Endometrium (tissue), 2 donors: ENCODE measurements around the gene SYNGR2.

Source experiments
- FAIRE-seq: peaks from 2 replicates; lab custom pipeline; 2012; peaks lifted over from hg19 to GRCh38; lab: Jason Lieb, UNC
- donor health status: control.
- donor health status: control.

Gene SYNGR2

GRCh38 chr17:78168242-78168902 lies at the start of gene SYNGR2:
SYNGR2 (plus strand) TSS chr17:78168581; CDS start chr17:78168617, 36 bp downstream.
- no peak for FAIRE-seq

GRCh38 chr17:78118801-78119241 lies 49.6 kb upstream of the SYNGR2 start:
- FAIRE-seq, result no peak

- FAIRE-seq, result no peak
Measured at GRCh38 chr17:78120537-78120936, 47.8 kb upstream of the SYNGR2 start.

GRCh38 chr17:78120971-78121800 lies 47.2 kb upstream of the SYNGR2 start:
- no peak for FAIRE-seq

GRCh38 chr17:78121801-78122215 lies 46.6 kb upstream of the SYNGR2 start:
- FAIRE-seq, result no peak

- FAIRE-seq, result no peak
Measured at GRCh38 chr17:78122216-78122930, 46.0 kb upstream of the SYNGR2 start.

GRCh38 chr17:78122931-78123249 lies 45.5 kb upstream of the SYNGR2 start:
- FAIRE-seq, result no peak

GRCh38 chr17:78123258-78123929 lies 45.0 kb upstream of the SYNGR2 start:
- FAIRE-seq, result no peak

GRCh38 chr17:78124081-78124835 lies 44.1 kb upstream of the SYNGR2 start:
- no peak for FAIRE-seq

GRCh38 chr17:78124836-78125137 lies 43.6 kb upstream of the SYNGR2 start:
- FAIRE-seq, result no peak

- no peak for FAIRE-seq
Measured at GRCh38 chr17:78125138-78125913, 43.1 kb upstream of the SYNGR2 start.

- FAIRE-seq, result no peak
Measured at GRCh38 chr17:78125976-78126894, 42.1 kb upstream of the SYNGR2 start.

GRCh38 chr17:78126895-78127238 lies 41.5 kb upstream of the SYNGR2 start:
- FAIRE-seq, result no peak

GRCh38 chr17:78127239-78127887 lies 41.0 kb upstream of the SYNGR2 start:
- no peak for FAIRE-seq

GRCh38 chr17:78127888-78128550 lies 40.4 kb upstream of the SYNGR2 start:
- FAIRE-seq, result no peak

- FAIRE-seq, result no peak
Measured at GRCh38 chr17:78128551-78129350, 39.6 kb upstream of the SYNGR2 start, which contains the start of gene TMC6. TMC6 (minus strand) TSS chr17:78128755; CDS start chr17:78126832, 1,923 bp downstream.

- FAIRE-seq, result no peak
Measured at GRCh38 chr17:78129351-78130089, 38.9 kb upstream of the SYNGR2 start.
